H54 (cell line): Measurements from ENCODE around the gene WNK3.
"Not testable (repeated sequence)": the region's sequence is repeated elsewhere in the genome, so short reads cannot be mapped to it uniquely, and the experiment has no call there.

Source experiments
- DNase-seq: peaks from one replicate; pipeline ENCODE4 v3.0.0; 2011; ENCODE audit warnings: low spot score, mixed read lengths; ENCODE audit not compliant: insufficient read length
- FAIRE-seq: peaks from 3 replicates; lab custom pipeline; 2011; peaks lifted over from hg19 to GRCh38; lab: Jason Lieb, UNC
- POLR2A ChIP-seq: IDR thresholded peaks from 2 replicates; pipeline ENCODE4 v1.6.1; 2011; ENCODE audit warnings: low read depth, mild to moderate bottlenecking, low read length

The WNK3 gene

GRCh38 chrX:54357414-54358377, at the start of gene WNK3:
Gene WNK3, minus strand, starts transcription at chrX:54358046.
- peak; percentile 28 for DNase-seq
- FAIRE-seq: no peak
- TF ChIP-seq POLR2A: peak; percentile 47

DNA sequence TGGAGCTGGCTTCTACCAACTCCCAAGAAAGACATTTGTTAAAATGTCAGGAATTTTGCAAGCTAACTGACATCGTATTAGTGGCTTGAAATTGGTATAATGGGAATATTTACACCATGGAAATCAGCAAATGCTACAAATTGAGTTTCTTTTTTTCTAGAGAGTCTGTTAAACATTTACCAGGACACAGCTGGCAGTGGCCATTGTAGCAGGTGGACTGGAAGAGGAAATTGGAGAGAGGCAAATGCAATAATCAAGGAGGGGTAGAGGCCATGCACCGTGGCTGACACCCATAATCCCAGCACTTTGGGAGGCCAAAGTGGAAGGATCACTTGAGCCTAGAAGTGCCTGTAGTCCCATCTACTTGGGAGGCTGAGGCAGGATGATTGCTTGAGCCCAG, 49.4 kb upstream of the WNK3 start:
- no peak for TF ChIP-seq POLR2A
- no peak for FAIRE-seq
- no peak for DNase-seq

GRCh38 chrX:54397113-54397512, 39.3 kb upstream of the WNK3 start:
- FAIRE-seq: no peak
- DNase-seq: no peak
- no peak for TF ChIP-seq POLR2A

DNA sequence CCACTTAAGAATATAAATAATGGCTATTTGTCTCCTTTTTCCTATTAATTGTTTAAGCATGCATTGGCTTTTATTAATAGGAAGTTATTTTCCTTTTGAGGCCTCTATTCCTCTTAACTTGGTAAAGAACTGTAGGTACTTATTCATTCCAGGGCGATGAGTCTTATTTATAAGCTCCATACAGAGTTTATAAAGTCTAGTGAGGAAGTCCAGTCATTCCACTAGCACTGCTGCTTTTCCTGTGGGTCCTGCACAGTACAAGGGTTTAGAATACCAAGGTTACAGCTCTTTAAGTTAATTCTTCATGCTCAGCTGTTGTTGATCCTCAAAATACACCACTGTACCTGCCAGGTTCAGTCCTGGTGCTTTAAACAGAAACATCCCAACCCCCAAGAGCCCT, 28.5 kb upstream of the WNK3 start:
- DNase-seq: no peak
- FAIRE-seq: no peak
- TF ChIP-seq POLR2A: no peak

- not testable (repeated sequence) for DNase-seq, FAIRE-seq
These were observed 26.8 kb upstream of the WNK3 start for GRCh38 chrX:54384661-54385060.

DNA sequence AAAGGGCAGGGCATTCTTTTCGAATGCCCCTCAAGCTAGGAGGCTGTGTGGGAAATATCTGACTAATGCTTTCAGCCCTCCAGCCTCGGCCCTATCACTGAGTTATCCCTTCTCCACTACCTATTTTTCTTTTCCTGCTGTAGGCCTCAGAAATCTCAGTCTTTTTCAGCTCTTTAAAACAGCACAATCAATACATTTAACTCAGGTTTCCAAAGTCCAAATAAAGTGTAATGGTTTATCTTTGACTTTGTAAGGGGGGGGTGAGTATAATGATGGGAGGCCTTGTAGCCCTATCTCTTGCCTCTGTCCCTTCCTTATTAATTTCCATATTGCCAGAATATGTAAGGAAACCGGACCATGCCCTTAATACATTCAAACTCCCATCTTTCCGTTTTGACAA, 1.6 kb upstream of the WNK3 start:
- TF ChIP-seq POLR2A: no peak
- no peak for FAIRE-seq
- DNase-seq: no peak

GRCh38 chrX:54358424-54359211, 772 bp upstream of the WNK3 start:
- 0 out of 2 replicates have a peak, but pooled peaks have one; percentile 14 for TF ChIP-seq POLR2A
- peak; percentile 16 for DNase-seq
- no peak for FAIRE-seq

DNA sequence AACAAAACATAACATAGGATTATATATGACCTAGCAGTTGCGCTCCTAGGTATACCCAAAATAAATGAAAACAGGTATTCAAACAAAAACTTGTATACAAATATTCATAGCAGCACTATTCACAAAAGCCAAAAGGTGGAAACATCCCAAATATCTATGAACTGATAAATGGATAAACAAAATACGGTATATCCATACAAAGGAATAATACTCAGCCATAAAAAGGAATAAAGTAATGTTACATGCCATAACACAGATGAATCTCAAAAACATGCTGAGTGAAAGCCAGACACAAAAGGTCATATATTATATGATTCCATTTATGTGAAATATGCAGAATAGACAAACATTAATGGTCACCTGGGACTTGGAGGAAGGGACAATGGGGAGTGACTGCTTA, 5.2 kb downstream of the WNK3 start:
- TF ChIP-seq POLR2A: no peak
- FAIRE-seq: no peak
- no peak for DNase-seq

DNA sequence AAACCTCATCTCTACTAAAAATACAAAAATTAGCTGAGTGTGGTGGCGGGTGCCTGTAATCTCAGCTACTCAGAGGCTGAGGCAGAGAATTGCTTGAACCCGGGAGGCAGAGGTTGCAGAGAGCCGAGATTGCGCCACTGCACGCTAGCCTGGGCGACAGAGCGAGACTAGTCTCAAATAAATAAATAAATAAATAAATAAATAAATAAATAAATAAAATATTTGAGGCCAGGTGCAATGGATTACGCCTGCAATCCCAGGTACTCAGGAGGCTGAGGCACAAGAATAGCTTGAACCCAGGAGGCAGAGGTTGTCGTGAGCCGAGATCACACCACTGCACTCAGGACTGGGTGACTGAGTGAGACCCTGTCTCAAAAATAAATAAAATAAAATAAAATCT, 20.5 kb downstream of the WNK3 start:
- FAIRE-seq: not testable (repeated sequence)

GRCh38 chrX:54325077-54325476, 32.8 kb downstream of the WNK3 start:
- no peak for TF ChIP-seq POLR2A
- FAIRE-seq (no peak), DNase-seq (no peak)

More for the DNA sequence above, 20.5 kb downstream of the WNK3 start:
- DNase-seq: not testable (repeated sequence)

- FAIRE-seq: no peak
- no peak for TF ChIP-seq POLR2A
- DNase-seq: no peak
These were observed 37.8 kb downstream of the WNK3 start for GRCh38 chrX:54320067-54320466.

DNA sequence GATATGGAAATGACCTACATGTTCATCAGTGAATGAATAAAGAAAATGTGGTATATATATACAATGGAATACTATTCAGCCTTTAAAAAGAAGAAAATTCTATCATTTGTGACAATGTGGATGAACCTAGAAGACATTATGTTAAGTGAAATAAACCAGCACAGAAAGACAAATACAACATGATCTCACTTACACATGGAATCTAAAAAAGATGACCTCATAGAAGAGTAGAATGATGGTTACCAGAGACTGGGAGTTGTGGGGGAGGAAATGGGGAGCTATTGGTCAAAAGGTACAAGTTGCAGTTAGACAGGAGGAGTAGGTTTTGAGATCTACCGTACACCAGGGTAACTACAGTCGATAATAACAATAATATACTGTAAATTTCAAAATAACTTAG, 51.5 kb downstream of the WNK3 start:
- FAIRE-seq: no peak
- TF ChIP-seq POLR2A: no peak
- DNase-seq: no peak

DNA sequence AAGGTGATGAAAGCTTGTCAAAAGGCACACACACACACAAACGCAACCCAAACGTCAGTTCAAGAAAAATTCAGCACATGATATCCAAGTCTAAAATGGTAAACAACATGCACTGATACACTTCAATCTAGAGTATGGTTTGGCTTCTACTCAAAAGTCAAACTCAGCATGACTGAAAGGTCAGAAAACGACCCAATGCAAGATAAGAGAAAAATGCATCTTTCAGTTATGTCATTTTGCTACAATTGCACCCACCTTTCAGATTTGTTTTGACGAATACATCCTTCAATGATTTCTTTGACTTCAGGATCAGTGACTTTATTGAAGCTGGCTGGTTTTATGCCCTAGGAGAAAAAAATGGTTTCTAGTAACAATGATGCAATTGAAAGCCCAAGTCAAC, 56.3 kb downstream of the WNK3 start:
- no peak for TF ChIP-seq POLR2A
- no peak for FAIRE-seq
- no peak for DNase-seq

DNA sequence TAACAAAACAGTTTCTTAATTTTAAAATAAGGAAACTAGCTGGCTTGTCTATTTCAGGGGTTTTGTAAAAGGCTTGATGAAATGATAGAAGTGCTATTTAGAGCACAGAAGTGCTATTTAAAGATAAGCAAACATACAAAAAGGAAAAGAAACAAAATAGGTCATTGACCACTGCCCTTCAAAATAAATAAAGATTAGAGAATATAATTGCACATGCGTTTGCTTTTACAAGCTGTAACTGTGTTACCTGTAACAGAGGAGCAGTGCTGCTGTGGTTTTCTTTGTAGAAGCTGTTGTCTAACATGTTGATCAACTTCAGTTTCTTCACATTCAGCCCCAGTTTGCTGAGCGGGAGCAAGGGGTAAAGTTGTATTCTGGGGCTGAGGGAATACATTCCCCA, 63.5 kb downstream of the WNK3 start:
- DNase-seq (no peak), FAIRE-seq (no peak)
- no peak for TF ChIP-seq POLR2A

DNA sequence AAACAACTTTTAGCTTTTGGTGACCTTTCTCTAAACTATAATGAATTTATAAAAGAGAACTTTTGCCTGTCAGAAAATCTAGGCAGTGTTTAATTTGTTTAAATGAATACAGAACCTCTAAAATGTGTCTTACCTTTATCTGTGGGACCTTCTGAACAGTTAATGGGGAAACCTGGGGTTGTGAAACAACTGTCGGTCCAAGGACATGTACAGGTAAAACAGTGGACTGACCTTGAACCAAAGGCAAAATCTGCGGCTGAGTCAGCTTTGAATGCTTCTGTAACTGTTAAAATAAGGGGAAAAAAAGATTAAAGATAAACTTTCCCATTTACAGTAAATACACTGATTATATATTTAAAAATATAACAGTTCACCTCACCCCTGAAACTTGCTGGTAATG, 65.1 kb downstream of the WNK3 start:
- FAIRE-seq (no peak), DNase-seq (no peak)
- no peak for TF ChIP-seq POLR2A
